ENCODE results near the gene SAMD15. TPM values are rescaled to one million over a fixed set of nuclear protein-coding genes. Genes with fewer than 3 reads are reported as not detected.
"Not testable (repeated sequence)": the region's sequence is repeated elsewhere in the genome, so short reads cannot be mapped to it uniquely, and the experiment has no call there.

Gene SAMD15
- total RNA-seq, 1 donor from 2014 or later, result 0.08 TPM

- intact Hi-C loops (cut with DNase I), result loop anchor here (10.0 kb wide), 1 partner anchor 1378 kb away; no protein-coding TSS in a partner anchor
- DNase-seq (ENCODE audit: missing footprints) (no peak), ATAC-seq (no peak)
Measured at GRCh38 chr14:77372304-77372841, 4.8 kb upstream of the SAMD15 start.

DNA sequence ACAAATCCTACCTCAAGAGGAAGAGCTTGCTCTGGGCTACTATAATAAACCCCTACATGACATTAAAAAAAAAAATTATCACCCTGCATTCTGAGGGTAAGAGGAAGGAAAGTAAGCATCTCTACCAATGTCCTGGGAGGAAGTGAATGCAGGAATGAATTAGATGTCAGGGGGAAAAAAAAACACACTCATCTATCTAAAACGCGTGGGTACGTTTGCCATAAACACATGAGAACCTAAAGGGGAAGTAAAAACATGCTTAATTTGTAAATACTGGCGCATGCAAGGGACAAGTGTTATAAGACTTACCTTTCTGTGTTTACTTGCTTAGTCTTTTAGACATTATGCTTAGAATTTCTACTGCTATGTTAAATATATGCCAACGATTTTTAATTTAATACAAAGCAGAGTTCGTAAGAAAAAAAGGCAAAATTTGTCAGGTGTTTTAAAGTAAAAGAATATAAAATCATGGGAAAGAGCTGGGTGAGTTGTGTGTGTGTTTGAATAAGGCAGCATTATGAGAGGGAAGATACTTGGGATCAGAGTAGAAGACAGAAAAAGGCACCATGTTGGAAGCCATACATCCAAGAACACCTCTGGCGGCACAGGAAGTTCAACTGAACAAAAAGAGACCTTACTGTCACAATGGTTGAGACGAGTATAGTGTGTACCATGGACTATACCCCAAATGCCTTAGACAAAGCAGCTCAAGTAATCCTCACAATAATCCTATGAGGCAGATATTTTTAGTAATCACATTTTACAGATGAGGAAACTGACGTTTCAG is 1.8 kb upstream of the SAMD15 start:
- ATAC-seq (no peak), DNase-seq (ENCODE audit: missing footprints) (no peak)
- intact Hi-C loops (cut with DNase I), result loop anchor here (5.0 to 10.0 kb wide), 2 partner anchors 53 to 1381 kb away; partner anchors contain the start of genes GSTZ1 and POMT2

GRCh38 chr14:77375973-77376770 is 1.0 kb upstream of the SAMD15 start:
- intact Hi-C loops (cut with DNase I), result loop anchor here (2.0 to 10.0 kb wide), 3 partner anchors 54 to 1381 kb away; partner anchors contain the start of genes GSTZ1, POMT2 and VIPAS39
- no peak for ATAC-seq

DNA sequence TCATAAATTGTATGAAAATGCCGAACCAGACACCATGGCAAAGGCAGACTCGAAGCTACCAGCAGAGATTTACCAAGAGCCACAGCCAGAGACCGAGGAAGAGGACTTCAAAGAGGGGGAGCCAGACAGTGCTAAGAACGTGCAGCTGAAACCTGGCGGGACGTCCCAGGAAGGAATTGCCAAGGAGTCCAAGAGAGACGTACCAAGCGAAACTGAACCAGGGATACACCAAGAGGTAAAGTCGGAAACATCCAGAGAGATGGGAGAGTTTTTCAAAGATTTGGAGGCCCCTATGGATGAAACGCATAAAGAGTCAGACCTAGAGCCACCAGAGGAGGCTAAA is 294 bp downstream of the SAMD15 start:
- DNase-seq (ENCODE audit: missing footprints), result no peak
- peak; percentile 2 for ATAC-seq
- intact Hi-C loops (cut with DNase I), result loop anchor here (2.0 to 10.0 kb wide), 3 partner anchors 55 to 1383 kb away; partner anchors contain the start of genes GSTZ1, POMT2 and VIPAS39

More at GRCh38 chr14:77375973-77376770, 1.0 kb upstream of the SAMD15 start:
- DNase-seq (ENCODE audit: missing footprints), result peak; percentile 73

DNA sequence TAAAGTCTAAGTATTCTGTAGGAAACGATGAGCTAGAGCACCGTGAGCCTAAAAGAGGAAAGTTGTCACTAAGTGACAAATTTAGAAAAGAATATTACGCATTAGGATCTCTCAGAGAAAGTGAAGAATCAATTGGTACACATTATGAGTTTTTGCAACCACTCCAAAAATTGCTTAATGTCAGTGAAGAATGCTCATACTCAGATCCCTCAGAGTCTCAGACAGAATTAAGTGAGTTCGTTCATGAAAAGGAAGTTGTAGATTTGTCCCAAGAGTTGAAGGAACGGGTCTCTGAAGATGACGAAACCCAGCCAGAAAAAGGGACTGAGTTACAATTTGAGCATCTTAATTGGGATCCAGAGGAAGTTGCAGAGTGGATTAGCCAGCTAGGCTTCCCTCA is 1.5 kb downstream of the SAMD15 start:
- intact Hi-C loops (cut with DNase I), result loop anchor here (5.0 to 10.0 kb wide), 2 partner anchors 56 to 1384 kb away; partner anchors contain the start of genes GSTZ1 and POMT2
- no peak for DNase-seq (ENCODE audit: missing footprints)
- ATAC-seq, result no peak

DNA sequence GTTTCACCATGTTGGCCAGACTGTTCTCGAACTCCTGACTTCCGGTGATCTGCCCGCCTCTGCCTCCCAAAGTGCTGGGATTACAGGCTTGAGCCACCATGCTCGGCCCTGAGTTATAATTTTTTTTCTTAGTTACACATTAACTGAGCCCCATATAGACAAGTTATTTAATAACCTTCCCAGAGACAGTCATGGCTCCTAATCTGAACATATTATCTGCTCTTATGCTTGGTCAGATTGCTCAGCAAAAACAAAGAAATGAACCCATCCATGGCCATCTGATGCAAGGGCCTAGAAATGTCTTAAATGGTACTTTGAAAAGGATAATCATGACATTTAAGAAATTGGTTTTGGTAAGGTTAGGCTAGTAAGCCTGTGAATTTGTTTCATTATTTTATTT is 13.0 kb downstream of the SAMD15 start:
- DNase-seq (ENCODE audit: missing footprints) (no peak), ATAC-seq (no peak)
- intact Hi-C loops (cut with DNase I), result no loop called here

- intact Hi-C loops (cut with DNase I), result no loop called here
- ATAC-seq, result no peak
- no peak for DNase-seq (ENCODE audit: missing footprints)
Measured at GRCh38 chr14:77400216-77400615, 23.0 kb downstream of the SAMD15 start.

- intact Hi-C loops (cut with DNase I), result no loop called here
- ATAC-seq (no peak), DNase-seq (ENCODE audit: missing footprints) (no peak)
Measured at GRCh38 chr14:77403768-77404167, 26.6 kb downstream of the SAMD15 start.

- DNase-seq (ENCODE audit: missing footprints), result no peak
- intact Hi-C loops (cut with DNase I), result no loop called here
- ATAC-seq, result no peak
Measured at GRCh38 chr14:77406086-77406485, 28.9 kb downstream of the SAMD15 start.

- ATAC-seq (no peak), DNase-seq (ENCODE audit: missing footprints) (no peak)
- intact Hi-C loops (cut with DNase I), result no loop called here
Measured at GRCh38 chr14:77406718-77407117, 29.5 kb downstream of the SAMD15 start.

DNA sequence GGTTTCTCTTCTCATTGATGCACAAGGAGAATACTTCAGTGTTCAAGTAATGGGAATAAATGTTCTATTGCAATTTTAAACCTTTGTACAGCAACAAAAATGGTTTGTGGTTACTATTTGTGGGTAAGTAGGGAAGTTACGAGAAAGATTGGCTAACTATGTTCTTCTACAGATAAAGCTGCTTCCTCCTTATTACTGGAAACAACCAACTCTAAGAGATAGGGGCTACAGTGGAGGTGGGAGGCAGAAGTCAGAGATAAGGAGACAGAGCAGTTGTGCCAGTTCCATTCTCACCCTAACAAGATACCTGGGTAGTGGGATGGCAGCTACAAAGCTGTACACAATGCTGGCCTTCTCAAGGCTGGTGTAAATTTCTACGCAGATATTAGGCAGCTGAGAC is 30.0 kb downstream of the SAMD15 start:
- ATAC-seq (no peak), DNase-seq (ENCODE audit: missing footprints) (no peak)
- intact Hi-C loops (cut with DNase I), result no loop called here

- DNase-seq (ENCODE audit: missing footprints) (no peak), ATAC-seq (no peak)
Measured at GRCh38 chr14:77409131-77409533, 32.0 kb downstream of the SAMD15 start.

DNA sequence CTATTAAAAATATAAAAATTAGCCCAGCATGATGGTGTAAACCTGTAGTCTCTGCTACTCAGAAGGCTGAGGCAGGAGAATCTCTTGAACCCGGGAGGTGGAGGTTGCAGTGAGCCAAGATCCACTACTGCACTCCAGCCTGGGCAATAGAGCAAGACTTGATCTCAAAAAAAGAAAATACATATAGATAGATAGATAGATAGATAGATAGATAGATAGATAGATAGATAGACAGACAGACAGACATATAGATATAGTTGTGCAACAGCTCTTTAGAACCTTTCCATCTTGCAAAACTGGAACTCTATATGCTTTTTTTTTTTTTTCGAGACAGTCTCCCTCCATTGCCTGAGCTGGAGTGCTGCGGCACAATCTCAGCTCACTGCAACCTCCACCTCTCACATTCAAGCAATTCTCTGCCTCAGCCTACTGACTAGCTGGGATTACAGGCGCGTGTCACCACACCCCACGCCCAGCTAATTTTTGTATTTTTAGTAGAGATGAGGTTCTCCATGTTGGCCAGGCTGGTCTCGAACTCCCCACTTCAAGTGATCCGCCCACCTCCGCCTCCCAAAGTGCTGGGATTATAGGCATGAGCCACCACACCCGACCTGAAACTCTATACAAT is 38.3 kb downstream of the SAMD15 start:
- DNase-seq (ENCODE audit: missing footprints); intact Hi-C loops (cut with DNase I); ATAC-seq: not testable (repeated sequence)

More at GRCh38 chr14:77409131-77409533, 32.0 kb downstream of the SAMD15 start:
- intact Hi-C loops (cut with DNase I), result no loop called here

GRCh38 chr14:77416098-77416497 is 38.9 kb downstream of the SAMD15 start:
- intact Hi-C loops (cut with DNase I); ATAC-seq; DNase-seq (ENCODE audit: missing footprints): not testable (repeated sequence)

GRCh38 chr14:77416836-77417235 is 39.7 kb downstream of the SAMD15 start:
- ATAC-seq (no peak), DNase-seq (ENCODE audit: missing footprints) (no peak)

GRCh38 chr14:77421201-77421600 is 44.0 kb downstream of the SAMD15 start:
- intact Hi-C loops (cut with DNase I), result no loop called here
- ATAC-seq (no peak), DNase-seq (ENCODE audit: missing footprints) (no peak)

More at GRCh38 chr14:77416836-77417235, 39.7 kb downstream of the SAMD15 start:
- intact Hi-C loops (cut with DNase I), result no loop called here

DNA sequence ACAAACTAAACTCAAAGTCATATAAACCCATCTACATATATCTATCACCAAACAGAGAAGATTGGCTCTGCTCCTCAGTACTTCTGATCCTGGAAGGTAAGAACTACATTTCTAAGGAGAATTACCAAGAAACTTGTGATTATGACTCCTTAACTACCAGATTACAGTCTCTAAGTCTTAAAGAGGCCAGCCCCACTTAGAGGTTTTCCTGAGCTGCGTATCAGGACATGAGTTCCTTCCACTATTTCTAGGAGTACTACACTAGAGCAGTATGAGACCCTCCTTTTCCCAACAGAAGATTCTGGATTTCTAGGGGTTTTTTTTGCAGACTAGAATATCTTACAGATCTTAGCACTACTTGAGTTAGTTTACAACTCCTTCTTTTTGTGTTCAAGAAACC is 46.2 kb downstream of the SAMD15 start, which contains the start of gene NOXRED1:
Gene NOXRED1, minus strand, starts transcription at position 101 of the 400 bp plus-strand sequence. CDS start 634 bp downstream, outside the sequence.
- ATAC-seq (no peak), DNase-seq (ENCODE audit: missing footprints) (no peak)
- intact Hi-C loops (cut with DNase I), result no loop called here

DNA sequence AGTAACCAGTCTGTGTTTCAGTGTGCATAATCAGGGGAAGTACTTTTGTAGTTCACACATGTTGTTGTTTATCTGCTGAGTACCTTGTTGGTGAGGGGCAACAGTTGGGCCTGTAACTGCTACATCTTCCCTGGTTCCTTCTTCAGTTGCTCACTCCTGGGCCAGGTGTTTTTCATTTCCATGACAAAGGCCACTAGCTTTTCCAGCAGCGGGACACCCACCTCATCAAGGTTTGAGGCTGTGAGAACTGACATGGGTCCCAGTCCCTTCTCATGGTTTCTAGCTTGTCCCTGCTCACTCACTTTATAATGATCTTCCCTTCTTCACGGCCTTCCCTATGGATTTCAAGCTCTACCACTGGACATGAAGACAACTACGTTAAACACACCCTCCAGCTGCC is 47.7 kb downstream of the SAMD15 start:
- ATAC-seq, result no peak
- intact Hi-C loops (cut with DNase I), result no loop called here

GRCh38 chr14:77426396-77426795 is 49.2 kb downstream of the SAMD15 start:
- DNase-seq (ENCODE audit: missing footprints), result no peak
- intact Hi-C loops (cut with DNase I), result no loop called here
- ATAC-seq, result no peak

More for the DNA sequence above, 47.7 kb downstream of the SAMD15 start:
- no peak for DNase-seq (ENCODE audit: missing footprints)

All from Right ventricle myocardium inferior (tissue), 1 donor.